Naive B cell (primary cell): Measurements from ENCODE around the gene ORM2. TPM values are rescaled to one million over a fixed set of nuclear protein-coding genes. Genes with fewer than 3 reads are reported as not detected.

Source experiments
- ATAC-seq, 2 donors: fragments of 150-1000 bp; cut with Tn5 transposase; 2 replicates each; pipeline ENCODE4 v1.10.0; 2021; ENCODE audit warnings: low read depth in 2 of 2, mild to moderate bottlenecking in 2 of 2, moderate library complexity in 2 of 2
- DNase-seq: peaks from one replicate; pipeline ENCODE4 v3.0.0; 2022
- H3K27ac Mint-ChIP-seq, 6 donors: one replicate each; pipeline ENCODE4 v1.8.0; 2020 to 2022; ENCODE audit warnings: mild to moderate bottlenecking in 6 of 6, mixed read lengths in 6 of 6, moderate library complexity in 5 of 6, inconsistent platforms in 2 of 6
- H3K27me3 Mint-ChIP-seq, 3 donors: one replicate each; pipeline ENCODE4 v1.8.0; 2021 to 2022; ENCODE audit warnings: mixed read lengths in 3 of 3, mild to moderate bottlenecking in 1 of 3
- H3K36me3 Mint-ChIP-seq, 2 donors: one replicate each; pipeline ENCODE4 v1.8.0; 2020 to 2022; ENCODE audit warnings: mixed read lengths in 2 of 2, inconsistent platforms in 1 of 2, mild to moderate bottlenecking in 1 of 2
- H3K4me1 Mint-ChIP-seq, 3 donors: one replicate each; pipeline ENCODE4 v1.8.0; 2020 to 2022; ENCODE audit warnings: mixed read lengths in 3 of 3, inconsistent platforms in 1 of 3, mild to moderate bottlenecking in 1 of 3, moderate library complexity in 1 of 3
- H3K4me3 Mint-ChIP-seq, 8 donors: one replicate each; pipeline ENCODE4 v1.8.0; 2020 to 2022; ENCODE audit warnings: mild to moderate bottlenecking in 8 of 8, mixed read lengths in 8 of 8, moderate library complexity in 8 of 8, inconsistent platforms in 2 of 8
- H3K9me3 Mint-ChIP-seq, 7 donors: one replicate each; pipeline ENCODE4 v1.8.0; 2020 to 2022; ENCODE audit warnings: mixed read lengths in 7 of 7, mild to moderate bottlenecking in 5 of 7, inconsistent platforms in 2 of 7, moderate library complexity in 1 of 7
- polyA plus RNA-seq, 6 donors: library from polyadenylated mRNA; unstranded; fragments of 300-500 nt; fragmentation: Illumina TruSeq; gene quantifications; one replicate each; pipeline ENCODE4 v1.2.3, GENCODE V29; 2021; ENCODE audit warnings: low read depth in 6 of 6

ORM2 gene
- polyA plus RNA-seq, 6 donors from 2014 or later, result not detected

- Mint-ChIP-seq H3K36me3 (no peaks in the 10 kb centered on the region), H3K4me1 (peaks cover 3 to 7% (median 5%) of the 10 kb centered on the region in 3 donors), H3K4me3 (no peak overlapping the region), H3K9me3 (peaks cover 0 to 10% (median 1%) of the 10 kb centered on the region in 7 donors), H3K27me3 (peaks cover 5 to 23% (median 20%) of the 10 kb centered on the region in 3 donors), H3K27ac (no peak overlapping the region)
- no peak for ATAC-seq
- DNase-seq, result no peak
Observed at GRCh38 chr9:114300846-114301797, 28.5 kb upstream of the ORM2 start.

GRCh38 chr9:114301798-114302565, 27.7 kb upstream of the ORM2 start:
- H3K4me1 Mint-ChIP-seq, result peaks cover 3 to 9% (median 7%) of the 10 kb centered on the region in 3 donors
- ATAC-seq, result no peak
- no peak overlapping the region for H3K4me3 Mint-ChIP-seq
- H3K27me3 Mint-ChIP-seq, result peaks cover 5 to 23% (median 21%) of the 10 kb centered on the region in 3 donors
- H3K27ac Mint-ChIP-seq, result no peak overlapping the region
- DNase-seq, result no peak
- H3K36me3 Mint-ChIP-seq, result no peaks in the 10 kb centered on the region
- H3K9me3 Mint-ChIP-seq, result peaks cover 0 to 2% (median 0%) of the 10 kb centered on the region in 7 donors

GRCh38 chr9:114302727-114303126, 26.9 kb upstream of the ORM2 start:
- Mint-ChIP-seq H3K27ac (no peak overlapping the region), H3K4me3 (no peak overlapping the region), H3K9me3 (peaks cover 0 to 2% (median 0%) of the 10 kb centered on the region in 7 donors), H3K36me3 (no peaks in the 10 kb centered on the region), H3K27me3 (peaks cover 5 to 26% (median 21%) of the 10 kb centered on the region in 3 donors), H3K4me1 (peaks cover 3 to 9% (median 7%) of the 10 kb centered on the region in 3 donors)
- DNase-seq, result no peak
- ATAC-seq, result no peak

- Mint-ChIP-seq H3K27me3 (peaks cover 5 to 28% (median 21%) of the 10 kb centered on the region in 3 donors), H3K4me3 (no peak overlapping the region), H3K9me3 (peaks cover 0 to 2% (median 0%) of the 10 kb centered on the region in 7 donors), H3K27ac (no peak overlapping the region), H3K36me3 (no peaks in the 10 kb centered on the region), H3K4me1 (peaks cover 3 to 9% (median 7%) of the 10 kb centered on the region in 3 donors)
- DNase-seq (no peak), ATAC-seq (no peak)
Observed at GRCh38 chr9:114303571-114303970, 26.1 kb upstream of the ORM2 start.

- no peaks in the 10 kb centered on the region for H3K36me3 Mint-ChIP-seq
- H3K27ac Mint-ChIP-seq, result no peak overlapping the region
- H3K4me1 Mint-ChIP-seq, result peaks cover 3 to 9% (median 7%) of the 10 kb centered on the region in 3 donors
- peaks cover 5 to 28% (median 21%) of the 10 kb centered on the region in 3 donors for H3K27me3 Mint-ChIP-seq
- ATAC-seq, result no peak
- peak overlapping the region in 1 of 8 donors; percentile 15 for H3K4me3 Mint-ChIP-seq
- no peak for DNase-seq
- H3K9me3 Mint-ChIP-seq, result peaks cover 0 to 2% (median 0%) of the 10 kb centered on the region in 7 donors
Observed at GRCh38 chr9:114303977-114304376, 25.7 kb upstream of the ORM2 start.

- DNase-seq (no peak), ATAC-seq (no peak)
- H3K27me3 Mint-ChIP-seq, result peaks cover 5 to 28% (median 21%) of the 10 kb centered on the region in 3 donors
- peaks cover 3 to 9% (median 7%) of the 10 kb centered on the region in 3 donors for H3K4me1 Mint-ChIP-seq
- no peak overlapping the region for H3K4me3 Mint-ChIP-seq
- H3K9me3 Mint-ChIP-seq, result peaks cover 0 to 2% (median 0%) of the 10 kb centered on the region in 7 donors
- no peaks in the 10 kb centered on the region for H3K36me3 Mint-ChIP-seq
- H3K27ac Mint-ChIP-seq, result no peak overlapping the region
Observed at GRCh38 chr9:114304416-114305188, 25.1 kb upstream of the ORM2 start.

GRCh38 chr9:114307899-114308267, 21.8 kb upstream of the ORM2 start:
- H3K27ac Mint-ChIP-seq, result peak overlapping the region in 1 of 6 donors; percentile 19
- no peaks in the 10 kb centered on the region for H3K36me3 Mint-ChIP-seq

GRCh38 chr9:114308361-114308950, 21.2 kb upstream of the ORM2 start:
- H3K27ac Mint-ChIP-seq, result no peak overlapping the region
- DNase-seq (no peak), ATAC-seq (no peak)

More at GRCh38 chr9:114307899-114308267, 21.8 kb upstream of the ORM2 start:
- ATAC-seq (no peak), DNase-seq (no peak)
- Mint-ChIP-seq H3K4me1 (peaks cover 3 to 9% (median 7%) of the 10 kb centered on the region in 3 donors), H3K27me3 (peaks cover 5 to 14% (median 13%) of the 10 kb centered on the region in 3 donors), H3K9me3 (no peaks in the 10 kb centered on the region), H3K4me3 (no peak overlapping the region)

GRCh38 chr9:114309096-114309495, 20.6 kb upstream of the ORM2 start:
- DNase-seq (no peak), ATAC-seq (no peak)
- Mint-ChIP-seq H3K36me3 (no peaks in the 10 kb centered on the region), H3K27ac (no peak overlapping the region), H3K9me3 (no peaks in the 10 kb centered on the region), H3K4me1 (peaks cover 3 to 9% (median 7%) of the 10 kb centered on the region in 3 donors), H3K4me3 (peak overlapping the region in 1 of 8 donors; percentile 42), H3K27me3 (peaks cover 3 to 14% (median 13%) of the 10 kb centered on the region in 3 donors)

More at GRCh38 chr9:114308361-114308950, 21.2 kb upstream of the ORM2 start:
- Mint-ChIP-seq H3K9me3 (no peaks in the 10 kb centered on the region), H3K4me3 (peak overlapping the region in 1 of 8 donors; percentile 42), H3K27me3 (peaks cover 5 to 14% (median 13%) of the 10 kb centered on the region in 3 donors), H3K4me1 (peaks cover 3 to 9% (median 7%) of the 10 kb centered on the region in 3 donors), H3K36me3 (no peaks in the 10 kb centered on the region)

GRCh38 chr9:114310471-114311450, 18.9 kb upstream of the ORM2 start:
- DNase-seq, result no peak
- H3K27me3 Mint-ChIP-seq, result peaks cover 0 to 9% (median 5%) of the 10 kb centered on the region in 3 donors
- ATAC-seq, result no peak
- peaks cover 0 to 6% (median 4%) of the 10 kb centered on the region in 7 donors for H3K9me3 Mint-ChIP-seq
- no peak overlapping the region for H3K4me3 Mint-ChIP-seq
- H3K27ac Mint-ChIP-seq, result peak overlapping the region in 1 of 6 donors; percentile 66
- peaks cover 0 to 6% of the 10 kb centered on the region in 2 donors for H3K36me3 Mint-ChIP-seq
- peaks cover under 1 to 6% (median 6%) of the 10 kb centered on the region in 3 donors for H3K4me1 Mint-ChIP-seq
